ENCODE measurements around the gene ISYNA1.

ISYNA1 gene

DNA sequence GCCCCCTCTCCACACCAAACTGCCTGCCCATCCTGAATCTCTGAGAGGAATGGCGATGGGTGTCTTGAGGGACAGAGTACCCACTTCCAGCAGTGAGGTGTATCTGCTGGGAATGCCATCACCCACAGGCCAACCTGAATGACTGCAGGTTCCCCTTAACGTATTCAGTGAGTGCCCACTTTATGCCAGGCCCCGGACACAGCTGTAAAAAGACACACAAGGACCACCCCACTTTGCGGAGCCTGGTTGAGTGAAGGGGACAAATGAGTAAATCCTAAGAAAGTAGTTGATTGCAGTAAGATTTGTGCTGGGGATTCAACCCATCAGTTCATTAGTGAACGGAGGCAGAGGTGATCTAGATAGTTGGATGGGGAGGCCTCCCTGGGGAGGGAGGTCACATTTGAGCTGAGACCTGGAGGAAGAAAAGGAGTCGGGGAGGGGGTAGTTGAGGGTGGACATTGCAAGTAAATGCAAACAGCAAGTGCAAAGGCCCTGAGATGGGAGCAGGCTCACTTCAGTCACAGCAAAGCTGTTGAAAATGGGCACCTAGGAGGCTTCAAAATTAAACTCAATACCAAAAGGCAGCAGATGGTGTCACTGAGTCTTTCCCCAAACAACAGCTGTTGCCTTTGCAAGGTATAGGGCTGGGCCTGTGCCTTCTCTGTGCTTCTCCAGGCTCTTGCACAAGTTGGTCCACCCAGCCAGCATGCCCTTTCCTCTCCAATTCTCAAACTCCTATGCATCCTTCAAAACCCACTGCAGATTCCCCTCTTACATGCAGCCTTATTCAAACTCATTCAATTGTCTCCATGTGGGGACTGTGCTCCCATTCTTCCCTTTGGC lies 47.6 kb downstream of the ISYNA1 start:
- no peak for DNase-seq

DNA sequence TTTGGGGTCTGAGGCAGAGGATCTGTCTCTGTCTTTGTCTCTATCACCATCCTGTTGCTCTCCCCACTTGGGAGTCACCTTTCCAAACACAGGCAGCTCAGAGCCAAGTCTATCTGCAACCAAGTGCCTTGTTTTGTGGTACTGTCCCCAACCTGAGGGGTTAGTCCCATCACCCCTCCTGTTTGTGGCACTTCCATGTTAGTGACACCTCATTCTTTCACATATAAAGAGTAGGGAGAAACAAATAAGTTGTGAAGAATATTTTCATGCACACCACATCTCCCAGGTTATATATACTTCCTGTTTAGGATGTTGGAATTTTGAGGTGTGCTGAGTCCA lies 48.2 kb downstream of the ISYNA1 start:
- no peak for DNase-seq

DNA sequence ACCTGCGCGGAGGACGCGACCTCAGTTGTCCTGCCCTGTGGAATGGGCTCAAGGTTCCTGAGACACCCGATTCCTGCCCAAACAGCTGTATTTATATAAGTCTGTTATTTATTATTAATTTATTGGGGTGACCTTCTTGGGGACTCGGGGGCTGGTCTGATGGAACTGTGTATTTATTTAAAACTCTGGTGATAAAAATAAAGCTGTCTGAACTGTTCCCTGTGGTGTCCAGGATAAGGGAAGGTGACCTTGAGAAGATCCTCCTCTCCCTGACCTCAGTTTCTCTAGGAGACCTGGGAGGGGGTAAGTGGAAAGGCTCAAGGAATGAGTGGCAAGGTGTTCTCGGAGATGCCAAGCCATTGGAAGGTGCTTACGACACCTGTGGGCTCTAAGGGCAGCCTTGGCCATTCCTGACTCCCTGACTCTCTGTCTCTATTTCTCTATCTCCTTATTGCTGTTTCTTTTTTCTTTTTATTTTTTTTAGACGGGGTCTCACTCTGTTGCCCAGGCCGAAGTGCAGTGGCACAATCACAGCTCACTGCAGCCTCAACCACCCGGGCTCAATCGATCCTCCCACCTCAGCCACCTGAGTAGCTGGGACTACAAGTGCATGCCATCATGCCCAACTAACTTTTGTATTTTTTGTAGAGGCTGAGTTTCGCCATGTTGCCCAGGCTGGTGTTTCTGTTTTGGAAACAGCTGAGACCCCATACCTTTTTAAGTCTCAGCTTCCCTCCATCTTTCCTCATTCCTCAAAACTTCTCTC lies 48.8 kb downstream of the ISYNA1 start:
- DNase-seq = no peak

DNA sequence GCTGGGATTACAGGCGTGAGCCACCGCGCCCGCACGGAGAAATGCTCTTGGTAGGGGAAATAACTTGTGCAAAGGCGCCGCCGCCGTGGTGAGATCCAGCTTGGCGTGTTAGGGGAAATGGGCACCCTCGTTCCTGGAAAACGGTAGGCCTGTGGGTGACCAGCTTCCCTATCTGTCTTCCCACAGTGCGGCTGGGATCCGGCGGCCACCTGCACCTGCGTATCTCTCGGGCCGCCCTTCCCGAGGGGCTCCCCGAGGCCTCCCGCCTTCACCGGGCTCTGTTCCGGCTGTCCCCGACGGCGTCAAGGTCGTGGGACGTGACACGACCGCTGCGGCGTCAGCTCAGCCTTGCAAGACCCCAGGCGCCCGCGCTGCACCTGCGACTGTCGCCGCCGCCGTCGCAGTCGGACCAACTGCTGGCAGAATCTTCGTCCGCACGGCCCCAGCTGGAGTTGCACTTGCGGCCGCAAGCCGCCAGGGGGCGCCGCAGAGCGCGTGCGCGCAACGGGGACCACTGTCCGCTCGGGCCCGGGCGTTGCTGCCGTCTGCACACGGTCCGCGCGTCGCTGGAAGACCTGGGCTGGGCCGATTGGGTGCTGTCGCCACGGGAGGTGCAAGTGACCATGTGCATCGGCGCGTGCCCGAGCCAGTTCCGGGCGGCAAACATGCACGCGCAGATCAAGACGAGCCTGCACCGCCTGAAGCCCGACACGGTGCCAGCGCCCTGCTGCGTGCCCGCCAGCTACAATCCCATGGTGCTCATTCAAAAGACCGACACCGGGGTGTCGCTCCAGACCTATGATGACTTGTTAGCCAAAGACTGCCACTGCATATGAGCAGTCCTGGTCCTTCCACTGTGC lies 49.6 kb downstream of the ISYNA1 start:
- peak; percentile 78 for DNase-seq

DNA sequence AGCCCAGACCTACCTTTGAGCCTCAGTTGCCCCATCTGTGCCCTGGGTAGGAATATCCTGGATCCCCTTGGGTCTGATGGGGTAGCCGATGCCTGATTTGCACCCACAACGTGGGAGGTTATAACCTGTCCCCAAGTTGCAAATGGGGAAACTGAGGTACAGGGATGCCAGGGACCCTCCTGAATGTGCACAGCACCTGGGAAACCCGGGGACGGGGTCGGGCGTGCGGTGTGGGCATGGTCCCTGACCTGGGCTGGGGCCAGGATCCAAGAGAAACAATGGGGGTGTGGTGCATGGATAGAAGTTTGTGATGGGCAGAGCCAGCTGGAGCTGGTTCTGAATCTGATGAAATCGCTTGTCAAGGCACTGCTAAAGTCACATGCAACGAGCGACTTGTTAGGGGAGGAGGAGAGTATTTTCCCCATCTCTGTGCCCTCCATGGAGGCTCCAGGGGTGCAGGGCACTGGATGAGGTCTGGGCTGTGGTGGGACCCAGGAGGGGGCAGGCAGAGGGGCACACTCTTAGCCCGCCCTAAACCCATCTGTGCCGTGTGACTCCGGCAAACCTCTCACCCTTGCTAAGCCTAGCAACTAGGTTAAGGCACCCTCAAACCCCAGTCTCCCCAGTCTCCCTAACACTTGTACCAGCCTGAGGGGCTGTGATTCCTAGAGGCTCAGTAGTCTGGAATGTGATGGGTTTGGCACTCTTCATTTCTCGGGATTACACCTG lies 51.2 kb downstream of the ISYNA1 start:
- no peak for DNase-seq

DNA sequence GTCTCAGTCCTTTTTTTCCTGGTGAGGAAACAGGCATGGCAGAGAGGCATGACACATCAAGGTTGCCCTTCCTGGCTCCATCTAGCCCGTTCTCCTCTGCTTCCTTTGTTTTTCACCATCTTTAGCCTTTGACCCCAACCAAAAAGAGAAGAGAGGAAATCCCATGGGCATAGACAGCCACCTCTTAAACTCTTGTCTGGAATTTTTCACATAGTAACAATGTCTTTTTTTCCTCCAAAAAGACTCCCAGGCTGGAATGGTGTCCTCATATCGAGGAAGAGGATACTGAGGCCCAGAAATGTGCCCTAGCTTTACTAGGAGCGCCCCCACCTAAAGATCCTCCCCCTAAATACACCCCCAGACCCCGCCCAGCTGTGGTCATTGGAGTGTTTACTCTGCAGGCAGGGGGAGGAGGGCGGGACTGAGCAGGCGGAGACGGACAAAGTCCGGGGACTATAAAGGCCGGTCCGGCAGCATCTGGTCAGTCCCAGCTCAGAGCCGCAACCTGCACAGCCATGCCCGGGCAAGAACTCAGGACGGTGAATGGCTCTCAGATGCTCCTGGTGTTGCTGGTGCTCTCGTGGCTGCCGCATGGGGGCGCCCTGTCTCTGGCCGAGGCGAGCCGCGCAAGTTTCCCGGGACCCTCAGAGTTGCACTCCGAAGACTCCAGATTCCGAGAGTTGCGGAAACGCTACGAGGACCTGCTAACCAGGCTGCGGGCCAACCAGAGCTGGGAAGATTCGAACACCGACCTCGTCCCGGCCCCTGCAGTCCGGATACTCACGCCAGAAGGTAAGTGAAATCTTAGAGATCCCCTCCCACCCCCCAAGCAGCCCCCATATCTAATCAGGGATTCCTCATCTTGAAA lies 52.0 kb downstream of the ISYNA1 start, which contains the start of gene GDF15:
GDF15 (plus strand) TSS at position 484 of the 868 bp plus-strand sequence; CDS start at position 516, 32 bp downstream.
- peak; percentile 21 for DNase-seq

DNA sequence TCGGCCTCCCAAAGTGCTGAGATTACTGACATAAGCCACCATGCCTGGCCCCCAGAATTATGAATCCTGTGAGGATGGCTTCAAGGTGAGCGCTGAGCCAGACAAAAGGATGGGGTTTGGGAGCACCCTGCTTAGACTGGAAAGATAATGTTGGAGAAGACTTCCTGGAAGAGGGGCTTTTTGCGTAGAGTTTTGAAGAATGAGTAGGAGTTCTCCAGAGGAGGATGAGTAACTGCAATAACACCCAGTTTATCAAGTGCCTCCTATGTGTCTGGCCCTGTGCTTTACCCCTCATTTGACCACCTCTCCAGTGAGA lies 52.6 kb downstream of the ISYNA1 start:
- DNase-seq = no peak

DNA sequence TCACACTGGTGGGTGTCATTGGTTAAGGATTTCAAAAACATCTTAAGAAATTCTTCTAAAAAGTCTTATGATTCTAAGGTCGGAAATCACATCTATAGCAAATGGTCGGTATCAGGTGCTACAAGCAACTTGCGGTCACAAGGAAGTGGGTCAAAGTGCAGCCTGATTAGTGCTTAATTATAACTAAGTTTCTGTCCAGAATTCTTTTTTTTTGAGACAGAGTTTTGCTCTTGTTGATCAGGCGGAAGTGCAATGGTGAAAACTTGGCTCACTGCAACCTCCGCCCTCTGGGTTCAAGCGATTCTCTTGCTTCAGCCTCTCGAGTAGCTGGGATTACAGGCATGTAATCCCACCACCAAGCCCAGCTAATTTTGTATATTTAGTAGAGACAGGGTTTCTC lies 53.2 kb downstream of the ISYNA1 start:
- DNase-seq = no peak
